Peyer's patch (tissue), 4 donors: ENCODE data around the gene CNPY4.

Experiments
- POLR2A ChIP-seq, 2 donors: fragments of 450-650 bp; IDR thresholded peaks; one replicate each; pipeline ENCODE4 v1.5.1; 2017; ENCODE audit warnings: antibody characterized with exemption in 2 of 2, mild to moderate bottlenecking in 2 of 2, moderate library complexity in 2 of 2
- TF ChIP-seq, protein P1 (sequence below), 6 experiments: fragments of 450-650 bp in 4 of 6; fragments of 200-600 bp in 2 of 6; sonication (generic) in 1 of 6; IDR thresholded peaks; one replicate each; pipeline ENCODE4 v1.5.1; 2017 to 2019; ENCODE audit warnings: antibody characterized with exemption in 6 of 6, mild to moderate bottlenecking in 3 of 6, moderate library complexity in 1 of 6

DNA sequence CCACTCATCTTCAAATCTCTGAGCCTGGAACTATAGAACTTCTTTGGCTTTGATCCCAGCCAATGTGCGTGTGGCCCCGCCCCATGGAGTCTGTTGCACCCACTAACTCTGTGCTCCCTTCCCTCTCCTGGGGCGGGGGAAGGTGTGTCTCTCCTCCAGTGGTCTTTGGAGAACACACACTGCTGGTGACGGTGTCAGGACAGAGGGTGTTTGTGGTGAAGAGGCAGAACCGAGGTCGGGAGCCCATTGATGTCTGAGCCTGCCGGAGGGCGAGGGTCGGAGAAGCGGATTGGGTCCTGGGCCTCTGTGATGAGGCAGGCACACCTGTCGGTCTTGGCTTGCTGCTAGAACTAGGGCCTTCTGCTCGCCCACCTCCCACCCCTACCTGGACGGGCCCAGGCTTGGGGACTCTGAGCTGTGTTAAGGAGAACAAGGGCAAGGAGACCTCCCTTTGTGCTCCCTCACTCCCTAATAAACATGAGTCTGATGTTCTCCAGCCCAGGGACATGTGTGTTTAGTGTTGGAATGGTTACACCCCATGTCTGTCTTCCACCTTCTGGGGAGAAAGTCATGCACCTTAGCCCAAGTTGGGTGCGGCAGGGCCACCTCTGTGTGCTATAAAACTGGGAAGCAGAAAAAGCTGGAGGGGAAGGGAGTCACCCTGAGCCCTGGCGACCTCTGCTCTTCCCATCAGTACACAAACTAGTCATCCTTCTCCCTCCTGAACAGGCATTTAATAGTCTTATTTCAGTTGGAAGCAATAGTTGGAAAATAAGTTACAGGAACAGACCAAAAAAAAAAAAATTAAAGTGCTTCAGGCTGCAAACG is 34.5 kb downstream of the CNPY4 start:
- TF ChIP-seq, protein P1, sequence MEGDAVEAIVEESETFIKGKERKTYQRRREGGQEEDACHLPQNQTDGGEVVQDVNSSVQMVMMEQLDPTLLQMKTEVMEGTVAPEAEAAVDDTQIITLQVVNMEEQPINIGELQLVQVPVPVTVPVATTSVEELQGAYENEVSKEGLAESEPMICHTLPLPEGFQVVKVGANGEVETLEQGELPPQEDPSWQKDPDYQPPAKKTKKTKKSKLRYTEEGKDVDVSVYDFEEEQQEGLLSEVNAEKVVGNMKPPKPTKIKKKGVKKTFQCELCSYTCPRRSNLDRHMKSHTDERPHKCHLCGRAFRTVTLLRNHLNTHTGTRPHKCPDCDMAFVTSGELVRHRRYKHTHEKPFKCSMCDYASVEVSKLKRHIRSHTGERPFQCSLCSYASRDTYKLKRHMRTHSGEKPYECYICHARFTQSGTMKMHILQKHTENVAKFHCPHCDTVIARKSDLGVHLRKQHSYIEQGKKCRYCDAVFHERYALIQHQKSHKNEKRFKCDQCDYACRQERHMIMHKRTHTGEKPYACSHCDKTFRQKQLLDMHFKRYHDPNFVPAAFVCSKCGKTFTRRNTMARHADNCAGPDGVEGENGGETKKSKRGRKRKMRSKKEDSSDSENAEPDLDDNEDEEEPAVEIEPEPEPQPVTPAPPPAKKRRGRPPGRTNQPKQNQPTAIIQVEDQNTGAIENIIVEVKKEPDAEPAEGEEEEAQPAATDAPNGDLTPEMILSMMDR (IDR thresholded peaks at IDR 0.05) = no peak
- peak in 1 of 2 donors; percentile 5 for TF ChIP-seq POLR2A (IDR thresholded peaks at IDR 0.05)
